Measurements from ENCODE around the gene CDK19.
A peak's percentile ranks its signal among the peaks of the same experiment; 100 is the strongest.
"Not testable (repeated sequence)": the region's sequence is repeated elsewhere in the genome, so short reads cannot be mapped to it uniquely, and the experiment has no call there.

CDK19 gene

GRCh38 chr6:110728501-110728900 is 86.8 kb downstream of the CDK19 start:
- TF ChIP-seq CTCF (IDR thresholded peaks at IDR 0.05; ENCODE audit: insufficient read depth, low read depth, low read length, missing control alignments) = no peak
- H3K4me3 ChIP-seq (ENCODE audit: low read length) = no peak overlapping the region
- DNase-seq (ENCODE audit: low read depth) = no peak

GRCh38 chr6:110723017-110723416 is 92.3 kb downstream of the CDK19 start:
- no peak for TF ChIP-seq CTCF (IDR thresholded peaks at IDR 0.05; ENCODE audit: insufficient read depth, low read depth, low read length, missing control alignments)
- H3K4me3 ChIP-seq (ENCODE audit: low read length) = no peak overlapping the region
- DNase-seq (ENCODE audit: low read depth) = no peak

GRCh38 chr6:110720066-110720465 is 95.2 kb downstream of the CDK19 start:
- DNase-seq (ENCODE audit: low read depth) = peak; percentile 74
- no peak overlapping the region for H3K4me3 ChIP-seq (ENCODE audit: low read length)
- TF ChIP-seq CTCF (IDR thresholded peaks at IDR 0.05; ENCODE audit: insufficient read depth, low read depth, low read length, missing control alignments) = no peak

- not testable (repeated sequence) for H3K4me3 ChIP-seq (ENCODE audit: low read length); DNase-seq (ENCODE audit: low read depth)
These were observed 95.7 kb downstream of the CDK19 start for GRCh38 chr6:110719601-110720000.

- TF ChIP-seq CTCF (IDR thresholded peaks at IDR 0.05; ENCODE audit: insufficient read depth, low read depth, low read length, missing control alignments) = no peak
- H3K4me3 ChIP-seq (ENCODE audit: low read length) = no peak overlapping the region
- DNase-seq (ENCODE audit: low read depth) = no peak
These were observed 101.1 kb downstream of the CDK19 start for GRCh38 chr6:110714143-110714542.

- no peak for TF ChIP-seq CTCF (IDR thresholded peaks at IDR 0.05; ENCODE audit: insufficient read depth, low read depth, low read length, missing control alignments)
- no peak for DNase-seq (ENCODE audit: low read depth)
- no peak overlapping the region for H3K4me3 ChIP-seq (ENCODE audit: low read length)
These were observed 103.0 kb downstream of the CDK19 start for GRCh38 chr6:110712238-110712637.

- no peak for DNase-seq (ENCODE audit: low read depth)
- no peak for TF ChIP-seq CTCF (IDR thresholded peaks at IDR 0.05; ENCODE audit: insufficient read depth, low read depth, low read length, missing control alignments)
- H3K4me3 ChIP-seq (ENCODE audit: low read length) = no peak overlapping the region
These were observed 105.2 kb downstream of the CDK19 start for GRCh38 chr6:110710115-110710514.

Measured in epithelial cell of esophagus (primary cell).